Hematopoietic multipotent progenitor cell treated with erythropoietin and hydrocortisone succinate and interleukin-3 and kit ligand, for 15 days (in vitro differentiated cells): Measurements from ENCODE around the gene PROSER3.
"Not testable (repeated sequence)": the region's sequence is repeated elsewhere in the genome, so short reads cannot be mapped to it uniquely, and the experiment has no call there.

ENCODE experiments used
- DNase-seq: peaks from one replicate; pipeline ENCODE4 v3.0.0-alpha.2; 2015; ENCODE audit warnings: low spot score

PROSER3 gene

GRCh38 chr19:35755131-35755549 lies 2.8 kb upstream of the PROSER3 start:
- no peak for DNase-seq

GRCh38 chr19:35755550-35756376 lies 2.2 kb upstream of the PROSER3 start:
- peak; percentile 60 for DNase-seq

- DNase-seq, result no peak
These were observed 1.4 kb upstream of the PROSER3 start, which contains the start of gene HSPB6 for GRCh38 chr19:35756377-35757230. Gene HSPB6, minus strand, starts transcription at chr19:35757029. Its CDS starts 21 bp downstream, at chr19:35757008.

GRCh38 chr19:35757231-35757748 lies 686 bp upstream of the PROSER3 start:
- no peak for DNase-seq

DNA sequence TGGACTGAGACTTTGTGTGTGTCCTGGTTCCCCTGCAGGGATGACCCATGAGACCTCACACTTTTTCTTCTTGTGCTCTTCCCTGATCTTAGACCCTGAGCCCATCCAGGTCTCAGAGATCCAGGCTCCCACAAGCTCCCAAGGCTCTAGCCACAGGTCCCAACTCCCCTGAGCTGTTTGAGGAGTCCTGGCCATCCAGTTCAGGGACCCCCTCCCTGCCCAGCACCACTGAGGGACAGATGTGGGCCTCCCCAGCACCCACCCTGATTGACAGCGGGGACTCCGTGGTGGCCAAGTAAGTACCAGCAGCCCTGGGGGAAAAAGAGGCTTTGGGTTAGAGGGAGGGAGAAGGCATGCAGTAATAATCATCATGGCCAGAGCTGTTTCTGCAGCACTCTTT lies 1.7 kb downstream of the PROSER3 start:
- no peak for DNase-seq

DNA sequence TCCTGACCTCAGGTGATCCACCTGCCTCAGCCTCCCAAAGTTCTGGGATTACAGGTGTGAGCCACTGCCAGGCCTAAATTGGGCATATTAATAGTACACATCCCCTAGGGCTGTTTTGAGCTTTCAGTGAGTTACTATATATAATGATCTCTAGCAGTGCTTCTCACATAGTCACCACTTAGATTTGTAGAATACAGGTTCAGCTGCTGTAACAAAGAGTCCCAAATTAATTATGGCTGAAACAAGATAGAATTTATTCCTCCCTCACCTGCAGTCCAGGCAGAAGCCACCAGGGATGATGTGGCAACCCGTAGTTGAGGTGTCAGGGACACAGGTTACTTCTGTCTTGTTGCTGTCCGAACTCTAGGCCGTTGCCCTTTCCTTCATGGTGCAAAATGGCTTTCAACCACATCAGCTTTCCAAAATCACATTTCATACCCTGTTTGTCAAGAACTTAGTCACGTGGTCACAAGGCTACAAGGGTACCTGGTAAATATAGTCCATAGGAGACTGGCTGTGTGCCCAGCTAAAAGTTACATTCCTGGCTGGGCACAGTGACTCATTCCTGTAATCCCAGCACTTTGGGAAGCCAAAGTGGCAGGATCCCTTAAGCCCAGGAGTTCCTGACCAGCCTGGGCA lies 2.9 kb downstream of the PROSER3 start:
- DNase-seq, result no peak

DNA sequence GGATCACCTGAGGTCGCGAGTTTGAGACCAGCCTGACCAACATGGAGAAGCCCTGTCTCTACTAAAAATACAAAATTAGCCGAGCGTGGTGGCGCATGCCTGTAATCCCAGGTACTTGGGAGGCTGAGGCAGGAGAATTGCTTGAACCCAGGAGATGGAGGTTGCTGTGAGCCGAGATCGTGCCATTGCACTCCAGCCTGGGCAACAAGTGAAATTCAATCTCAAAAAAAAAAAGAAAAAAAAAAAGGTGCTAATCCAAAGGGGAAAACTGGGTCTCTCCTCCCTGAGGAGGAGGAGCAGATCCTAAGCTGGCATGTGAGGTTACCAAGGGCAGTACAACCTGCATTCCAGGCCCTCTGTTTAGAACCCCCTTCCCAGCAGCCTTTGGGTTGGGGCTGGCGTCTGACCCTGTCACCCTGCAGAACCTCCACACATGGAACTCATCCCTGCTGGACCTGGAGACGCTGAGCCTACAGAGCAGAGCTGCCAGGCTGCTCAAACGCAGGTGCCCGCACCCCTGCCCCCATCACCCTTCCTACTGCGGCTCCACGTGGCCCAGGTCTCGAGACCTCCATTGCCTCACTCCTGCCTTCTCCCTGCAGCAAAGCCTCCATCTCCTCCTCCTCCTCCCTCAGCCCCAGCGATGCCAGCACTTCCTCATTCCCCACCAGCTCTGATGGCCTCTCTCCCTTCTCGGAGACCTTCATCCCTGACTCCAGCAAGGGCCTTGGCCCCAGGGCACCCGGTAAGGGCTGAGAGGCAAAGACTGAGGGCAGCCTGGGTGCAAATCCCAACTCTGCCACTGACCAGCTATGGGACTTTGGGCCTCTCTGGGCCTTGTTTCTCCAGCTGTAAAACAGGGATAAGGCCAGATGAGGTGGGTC lies 6.7 kb downstream of the PROSER3 start:
- no peak for DNase-seq

DNA sequence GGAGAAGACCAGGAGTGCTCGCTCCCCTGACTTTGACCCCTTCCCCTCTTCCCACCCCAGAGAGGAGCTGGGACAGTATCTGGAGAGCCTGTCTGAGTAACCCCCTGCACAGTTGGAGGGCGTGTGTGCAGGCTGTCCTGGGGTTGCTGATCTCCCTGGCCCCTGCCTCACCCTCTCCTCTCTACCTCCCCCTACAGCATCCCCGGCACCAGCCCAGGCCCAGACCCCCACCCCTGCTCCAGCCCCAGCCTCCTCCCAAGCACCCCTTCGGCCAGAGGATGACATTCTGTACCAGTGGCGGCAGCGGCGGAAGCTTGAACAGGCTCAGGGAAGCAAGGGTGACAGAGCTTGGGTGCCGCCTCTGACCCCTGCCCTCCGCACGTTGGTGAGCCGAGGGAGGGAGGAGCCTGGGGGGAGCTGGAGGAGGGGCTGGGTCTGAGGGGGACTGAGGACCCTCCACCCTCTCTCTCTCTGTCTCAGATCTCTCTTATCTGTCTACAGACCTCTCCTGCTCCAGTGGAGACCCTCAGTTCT lies 8.7 kb downstream of the PROSER3 start:
- no peak for DNase-seq

- no peak for DNase-seq
These were observed 9.5 kb downstream of the PROSER3 start for GRCh38 chr19:35767288-35768081.

GRCh38 chr19:35768082-35768421 lies 10.1 kb downstream of the PROSER3 start:
- DNase-seq, result no peak

DNA sequence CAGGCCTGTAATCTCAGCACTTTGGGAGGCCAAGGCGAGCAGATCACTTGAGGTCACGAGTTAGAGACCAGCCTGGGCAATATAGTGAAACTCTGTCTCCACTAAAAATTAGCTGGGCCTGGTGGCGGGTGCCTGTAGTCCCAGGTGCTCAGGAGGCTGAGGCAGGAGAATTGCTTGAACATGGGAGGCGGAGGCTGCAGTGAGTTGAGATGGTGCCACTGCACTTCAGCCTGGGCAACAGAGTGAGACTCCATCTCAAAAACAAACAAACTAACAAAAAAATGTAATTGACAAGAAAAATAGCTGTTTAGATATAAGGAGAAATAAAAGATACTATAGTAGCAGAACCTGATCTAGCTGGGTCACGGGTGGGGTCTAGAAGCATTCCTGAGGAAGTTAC lies 14.4 kb downstream of the PROSER3 start:
- not testable (repeated sequence) for DNase-seq

GRCh38 chr19:35773020-35773806 lies 15.2 kb downstream of the PROSER3 start:
- no peak for DNase-seq

- no peak for DNase-seq
These were observed 16.5 kb downstream of the PROSER3 start for GRCh38 chr19:35774274-35775045.

GRCh38 chr19:35775046-35775297 lies 17.0 kb downstream of the PROSER3 start:
- DNase-seq, result no peak

DNA sequence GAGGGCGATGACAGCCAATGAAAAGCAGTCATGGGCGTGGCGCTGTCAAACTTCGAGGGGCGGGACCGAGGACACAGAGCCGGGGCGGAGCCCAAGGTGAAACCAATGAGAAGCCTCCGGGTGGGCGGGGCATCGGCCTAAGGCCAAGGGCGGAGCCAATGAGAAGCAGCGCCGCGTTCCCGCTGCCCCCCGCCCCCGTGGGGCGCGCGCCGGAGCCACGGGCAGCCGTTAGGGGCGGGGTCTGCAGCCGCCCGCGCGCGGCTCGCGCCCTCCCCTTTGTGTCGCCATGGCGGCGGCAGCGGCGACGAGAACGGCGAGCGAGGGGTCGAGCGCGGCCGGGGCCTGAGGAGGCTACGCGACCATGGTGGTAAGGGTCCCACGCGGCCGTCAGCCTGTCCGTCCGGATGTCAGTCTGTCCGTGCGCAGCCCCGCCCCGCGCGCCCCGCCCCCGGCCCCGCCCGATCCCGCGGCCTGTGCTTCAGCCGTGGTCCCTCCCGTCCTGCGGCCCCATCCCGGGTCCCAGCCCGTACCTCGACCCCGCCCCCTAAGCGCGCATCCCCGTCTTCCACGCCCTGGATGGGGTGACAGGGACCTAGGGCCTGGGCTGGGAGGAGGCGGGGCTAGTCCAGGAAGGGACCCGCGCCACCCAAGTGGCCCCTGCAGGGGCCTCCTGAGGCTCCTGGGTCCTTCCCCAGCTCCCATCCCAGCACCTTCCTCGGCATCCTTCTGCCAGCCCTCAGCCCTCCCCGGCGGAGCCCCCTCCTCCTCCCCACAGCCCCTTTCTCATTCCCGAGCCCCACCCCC lies 17.5 kb downstream of the PROSER3 start, which contains the start of gene ARHGAP33:
Gene ARHGAP33, plus strand, starts transcription at position 267 of the 804 bp plus-strand sequence. Its CDS starts 95 bp downstream, at position 362.
- peak; percentile 99 for DNase-seq

DNA sequence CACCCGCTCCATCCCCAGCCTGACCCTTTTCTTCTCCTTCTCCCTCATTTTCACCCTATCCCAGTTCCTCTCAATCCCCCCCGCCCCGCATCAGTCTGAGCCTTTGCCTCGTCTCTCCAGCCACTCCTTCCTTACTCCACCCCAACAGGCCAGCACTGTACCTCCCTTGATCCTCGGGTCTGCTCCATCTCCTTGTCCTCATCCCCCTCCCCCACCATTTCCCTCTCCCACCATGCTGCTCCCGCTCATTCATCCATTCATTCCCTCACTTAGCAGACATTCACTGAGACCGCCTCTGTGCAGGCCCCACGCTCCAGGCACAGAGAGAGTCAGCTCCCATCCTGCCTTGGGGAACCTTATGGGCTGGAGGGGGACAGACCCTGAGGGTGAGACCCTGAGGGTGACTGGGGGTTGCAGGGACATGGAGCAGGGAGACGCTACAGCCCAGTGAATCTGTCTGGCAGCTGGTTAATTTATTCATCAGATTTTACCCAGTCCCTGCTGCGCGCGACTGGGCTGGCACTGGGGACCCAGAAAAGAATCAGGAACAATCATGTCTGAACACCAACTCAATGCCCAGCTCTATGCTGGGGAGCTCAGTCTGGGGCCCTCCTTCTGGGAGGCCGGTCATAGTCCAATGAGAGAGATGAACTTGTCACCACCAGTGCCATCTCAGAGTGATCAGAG lies 18.3 kb downstream of the PROSER3 start:
- no peak for DNase-seq

DNA sequence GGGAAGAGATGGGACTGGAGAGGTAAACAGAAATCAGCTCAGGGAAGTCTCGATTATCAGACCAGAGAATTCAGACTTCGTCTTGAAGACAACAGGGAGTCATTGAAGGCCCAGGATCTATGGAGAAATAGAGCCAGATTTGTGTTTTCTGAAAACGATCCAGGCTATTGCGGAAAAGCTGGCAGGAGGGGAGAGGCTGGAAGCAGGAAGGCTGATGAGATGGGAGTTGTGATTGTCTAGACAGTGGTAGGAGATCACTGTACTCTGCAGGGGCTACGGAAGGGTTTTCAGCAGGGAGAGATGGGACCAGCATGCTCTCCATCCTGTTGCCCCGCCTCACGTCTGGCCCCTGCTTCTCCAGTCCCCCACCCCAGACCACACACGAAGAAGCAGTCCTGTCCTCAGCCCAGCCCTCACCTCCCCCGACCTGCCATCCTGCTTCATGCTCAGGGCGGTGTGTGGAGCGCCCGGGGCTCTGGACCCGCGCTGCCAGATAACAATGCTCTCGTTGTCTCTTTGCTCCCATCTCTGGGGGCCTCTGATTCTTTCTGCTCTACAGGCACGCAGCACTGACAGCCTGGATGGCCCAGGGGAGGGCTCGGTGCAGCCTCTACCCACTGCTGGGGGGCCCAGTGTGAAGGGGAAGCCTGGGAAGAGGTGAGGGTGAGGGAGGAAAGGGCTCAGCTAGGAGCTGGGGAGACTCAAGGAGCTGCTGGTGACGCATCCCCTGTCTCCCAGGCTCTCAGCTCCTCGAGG lies 19.3 kb downstream of the PROSER3 start:
- DNase-seq, result no peak
